ENCODE measurements around the gene ASB2.
A peak's percentile ranks its signal among the peaks of the same experiment; 100 is the strongest.

The ASB2 gene

GRCh38 chr14:93926873-93927799 lies 49.2 kb downstream of the ASB2 start, which contains the start of gene FAM181A:
Gene FAM181A, plus strand, starts transcription at chr14:93927344. Its CDS starts 942 bp downstream, at chr14:93928286.
- no peak for DNase-seq (ENCODE audit: low read depth in 2 of 2)

DNA sequence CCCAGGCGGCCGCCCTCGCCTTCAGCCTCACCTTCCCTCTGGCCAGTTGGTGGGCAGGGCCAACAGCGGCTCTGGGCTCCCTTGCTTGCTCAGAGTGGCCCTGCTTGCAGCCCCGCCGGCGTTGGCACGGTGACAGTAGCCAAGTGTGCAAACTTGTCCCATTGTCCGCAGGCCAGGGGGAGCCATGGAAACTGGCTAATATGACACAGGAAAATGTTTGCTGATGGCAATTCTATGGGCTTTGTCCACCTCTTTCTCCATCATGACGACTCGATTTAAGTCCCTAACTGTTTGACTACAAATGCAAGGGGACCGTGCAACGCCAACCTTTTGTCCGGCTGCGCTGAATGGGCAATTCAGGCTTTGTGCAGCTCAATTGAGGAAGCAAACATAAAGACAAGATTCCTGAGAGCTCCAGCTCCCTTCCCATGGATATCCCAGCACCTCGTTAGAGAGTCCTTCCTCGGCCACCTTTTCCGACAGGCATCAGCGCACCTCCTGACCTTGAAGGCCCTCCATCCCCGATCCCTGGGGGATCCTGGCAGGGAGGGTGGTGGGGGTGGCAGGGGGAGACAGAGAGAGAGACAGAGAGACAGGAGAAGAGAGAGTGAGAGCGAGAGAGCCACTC lies 50.0 kb downstream of the ASB2 start:
- DNase-seq (ENCODE audit: low read depth in 2 of 2), result no peak

GRCh38 chr14:93925374-93925895 lies 50.9 kb downstream of the ASB2 start:
- DNase-seq (ENCODE audit: low read depth in 2 of 2), result no peak

DNA sequence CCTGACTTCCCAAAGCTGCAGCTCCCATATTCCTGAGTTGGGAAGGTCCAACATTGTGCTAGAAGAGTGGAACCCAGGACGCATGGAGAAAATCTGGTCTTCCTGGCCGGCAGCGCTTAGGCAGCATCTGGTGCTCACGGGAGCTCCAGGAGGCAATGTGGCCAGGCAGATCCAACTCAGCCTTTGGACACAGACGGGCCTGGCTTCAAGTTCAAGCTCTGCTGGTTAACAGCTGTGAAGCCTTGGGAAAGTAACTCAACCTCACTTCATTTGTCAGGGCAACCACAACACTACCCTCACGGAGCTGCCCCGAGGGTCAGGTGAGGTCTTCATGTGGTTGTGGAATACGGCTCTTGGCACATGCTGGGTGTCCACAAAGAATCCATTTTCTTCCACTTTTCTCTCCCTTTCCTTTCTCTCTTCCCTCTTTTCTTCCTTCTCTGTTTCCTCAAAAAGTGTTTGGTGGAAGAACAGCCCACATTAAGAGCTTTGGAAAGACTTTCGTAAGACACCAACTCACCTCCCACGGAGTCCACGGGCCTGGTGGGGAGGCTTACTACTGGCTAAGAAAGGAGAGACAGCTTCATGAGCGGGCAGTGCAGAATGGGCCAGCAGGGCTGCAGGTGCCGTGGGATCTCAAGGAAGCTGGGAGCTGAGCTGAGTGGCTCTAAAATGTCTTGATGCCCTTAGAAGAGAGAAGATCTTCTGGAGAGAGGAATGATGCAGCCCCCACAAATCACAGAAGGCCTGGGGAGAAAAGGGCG lies 51.6 kb downstream of the ASB2 start:
- no peak for DNase-seq (ENCODE audit: low read depth in 2 of 2)

GRCh38 chr14:93923626-93924025 lies 52.7 kb downstream of the ASB2 start:
- DNase-seq (ENCODE audit: low read depth in 2 of 2), result no peak

GRCh38 chr14:93921001-93921806 lies 55.2 kb downstream of the ASB2 start:
- no peak for DNase-seq (ENCODE audit: low read depth in 2 of 2)

- DNase-seq (ENCODE audit: low read depth in 2 of 2), result no peak
Measured at GRCh38 chr14:93917141-93917540, 59.2 kb downstream of the ASB2 start.

DNA sequence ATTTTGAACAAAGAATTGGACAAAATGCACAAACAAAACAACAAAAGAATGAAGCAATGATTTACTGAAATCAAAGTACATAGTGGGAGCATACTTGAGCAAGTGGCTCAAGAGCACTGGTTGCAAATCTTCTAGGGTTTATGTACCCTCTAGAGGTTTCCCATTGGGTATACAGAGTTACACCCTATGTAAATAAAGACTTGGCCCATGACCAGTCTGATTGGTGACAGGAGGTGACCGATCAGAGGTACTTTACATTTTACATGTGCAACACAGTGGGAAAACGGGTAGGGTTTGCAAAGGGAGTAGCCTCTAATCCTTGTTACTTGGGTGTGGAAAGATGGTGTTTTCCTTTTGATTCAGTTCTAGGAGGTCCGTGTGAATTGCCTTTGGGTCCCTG lies 59.9 kb downstream of the ASB2 start:
- no peak for DNase-seq (ENCODE audit: low read depth in 2 of 2)

- no peak for DNase-seq (ENCODE audit: low read depth in 2 of 2)
Measured at GRCh38 chr14:93915800-93916199, 60.6 kb downstream of the ASB2 start.

DNA sequence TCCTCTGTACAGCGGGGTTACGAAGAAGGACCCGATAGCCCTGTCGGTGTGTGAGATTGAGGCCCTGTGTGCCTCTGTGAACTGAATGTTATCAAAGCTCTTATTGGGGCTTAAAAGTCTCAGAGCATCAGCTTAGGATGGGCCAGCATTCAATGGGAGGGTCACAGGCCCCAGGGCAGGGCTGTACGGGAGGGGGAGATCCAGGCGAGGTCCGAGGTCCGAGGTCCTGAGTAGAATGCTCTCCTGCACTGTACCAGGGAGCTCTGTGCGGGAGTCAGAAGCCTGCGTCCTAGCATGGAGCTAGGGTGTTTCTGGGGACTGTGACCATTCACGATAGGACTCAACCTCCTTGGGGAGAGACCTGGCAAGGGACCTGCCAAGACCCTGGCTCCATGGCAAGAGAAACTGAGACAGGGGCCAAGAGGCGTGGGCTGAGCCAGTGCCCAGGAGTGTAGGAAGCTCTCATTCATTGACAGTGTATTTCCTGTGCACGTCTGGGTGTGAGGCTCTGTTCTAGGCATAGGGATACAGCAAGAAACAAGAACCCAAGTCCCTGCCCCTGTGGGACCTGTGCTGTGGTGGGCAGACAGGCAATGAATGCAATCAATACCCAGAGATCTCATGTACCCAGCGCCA lies 61.2 kb downstream of the ASB2 start:
- no peak for DNase-seq (ENCODE audit: low read depth in 2 of 2)

GRCh38 chr14:93914278-93914677 lies 62.1 kb downstream of the ASB2 start:
- no peak for DNase-seq (ENCODE audit: low read depth in 2 of 2)

GRCh38 chr14:93912782-93913181 lies 63.6 kb downstream of the ASB2 start:
- DNase-seq (ENCODE audit: low read depth in 2 of 2), result no peak

DNA sequence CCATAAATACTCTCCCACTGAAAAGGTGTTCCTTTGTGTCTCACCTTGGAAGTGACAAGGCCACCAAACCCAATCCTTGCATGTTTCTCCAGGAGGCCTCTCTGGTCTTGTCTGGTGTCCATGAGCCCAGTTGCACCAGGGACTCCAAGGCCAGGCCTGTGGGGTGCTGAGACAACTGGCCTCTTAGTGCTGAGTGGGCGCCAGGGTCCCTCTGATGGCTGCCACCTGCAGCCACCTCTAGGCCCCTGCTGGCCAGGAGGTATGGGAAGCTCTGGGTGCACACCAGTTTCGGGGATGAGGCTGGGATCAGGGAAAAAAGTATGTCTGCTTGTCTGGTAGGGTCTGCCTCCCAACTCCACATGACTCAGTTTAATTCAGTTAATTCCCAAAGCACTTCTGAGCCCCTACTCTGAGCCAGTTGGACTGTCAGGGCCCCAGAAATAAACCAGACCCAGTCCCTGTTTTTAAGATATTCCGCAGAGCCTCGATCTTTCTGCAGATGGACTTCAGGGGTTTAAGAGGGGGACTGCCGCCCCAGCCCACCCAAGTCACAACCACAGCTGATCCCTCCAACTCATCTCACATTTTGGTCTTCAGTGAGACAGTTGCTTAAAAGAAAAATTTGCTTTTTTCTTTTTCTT lies 64.3 kb downstream of the ASB2 start:
- no peak for DNase-seq (ENCODE audit: low read depth in 2 of 2)

DNA sequence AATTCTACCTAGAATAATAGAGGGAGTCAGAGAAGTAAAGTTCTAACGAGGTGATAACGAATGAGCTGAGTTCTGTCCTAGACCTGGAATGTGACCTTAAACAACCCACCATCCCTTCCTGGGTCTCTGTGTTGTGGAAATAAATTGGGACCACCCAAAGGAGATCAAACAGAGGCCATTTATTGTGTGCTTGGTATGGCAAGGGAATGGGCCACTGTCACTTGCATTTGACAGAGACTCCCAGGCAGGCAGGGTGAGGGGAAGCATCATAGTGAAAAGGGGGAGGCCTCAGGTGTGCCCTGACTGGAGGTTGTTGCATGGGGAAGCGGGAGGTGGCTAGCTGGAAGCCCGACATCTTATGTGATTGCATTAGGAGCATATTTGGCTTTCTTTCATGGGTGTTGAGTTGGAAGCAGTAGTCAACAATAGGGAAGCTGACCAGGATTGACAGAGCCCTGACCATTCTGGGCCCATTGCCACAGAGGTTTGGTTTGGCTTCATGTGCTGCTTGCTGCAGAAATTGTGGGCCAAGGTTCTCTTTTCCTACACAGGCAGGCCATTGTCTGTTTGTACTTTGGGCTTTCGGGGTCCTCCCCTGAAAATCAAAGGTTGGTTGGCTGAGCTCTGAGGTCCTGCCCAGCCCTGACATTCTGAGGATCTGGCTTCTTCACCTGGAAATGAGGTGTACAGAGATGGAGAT lies 66.8 kb downstream of the ASB2 start:
- DNase-seq (ENCODE audit: low read depth in 2 of 2), result no peak

- DNase-seq (ENCODE audit: low read depth in 2 of 2), result peak in 1 of 2 donors; percentile 27
Measured at GRCh38 chr14:93906341-93907329, 69.7 kb downstream of the ASB2 start.

DNA sequence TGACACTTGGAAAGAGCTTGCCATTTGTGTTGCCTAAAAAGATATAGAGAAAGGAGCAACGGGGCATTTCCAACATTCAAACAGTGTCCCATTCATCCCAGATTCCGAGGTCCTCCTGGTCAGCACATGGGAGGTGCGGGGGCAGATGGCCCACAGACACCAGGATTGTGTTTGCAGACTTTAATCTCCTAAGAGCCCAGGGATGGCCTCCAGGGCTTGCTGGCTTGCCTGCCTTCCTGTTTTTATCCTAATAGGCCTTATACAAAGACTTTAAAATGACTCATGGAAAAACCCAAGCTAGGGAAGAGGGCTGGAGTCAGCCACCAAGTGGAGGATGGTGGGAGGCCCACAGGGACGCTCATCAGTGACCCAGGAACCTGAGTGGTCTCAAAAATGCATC lies 70.7 kb downstream of the ASB2 start:
- DNase-seq (ENCODE audit: low read depth in 2 of 2), result no peak

DNA sequence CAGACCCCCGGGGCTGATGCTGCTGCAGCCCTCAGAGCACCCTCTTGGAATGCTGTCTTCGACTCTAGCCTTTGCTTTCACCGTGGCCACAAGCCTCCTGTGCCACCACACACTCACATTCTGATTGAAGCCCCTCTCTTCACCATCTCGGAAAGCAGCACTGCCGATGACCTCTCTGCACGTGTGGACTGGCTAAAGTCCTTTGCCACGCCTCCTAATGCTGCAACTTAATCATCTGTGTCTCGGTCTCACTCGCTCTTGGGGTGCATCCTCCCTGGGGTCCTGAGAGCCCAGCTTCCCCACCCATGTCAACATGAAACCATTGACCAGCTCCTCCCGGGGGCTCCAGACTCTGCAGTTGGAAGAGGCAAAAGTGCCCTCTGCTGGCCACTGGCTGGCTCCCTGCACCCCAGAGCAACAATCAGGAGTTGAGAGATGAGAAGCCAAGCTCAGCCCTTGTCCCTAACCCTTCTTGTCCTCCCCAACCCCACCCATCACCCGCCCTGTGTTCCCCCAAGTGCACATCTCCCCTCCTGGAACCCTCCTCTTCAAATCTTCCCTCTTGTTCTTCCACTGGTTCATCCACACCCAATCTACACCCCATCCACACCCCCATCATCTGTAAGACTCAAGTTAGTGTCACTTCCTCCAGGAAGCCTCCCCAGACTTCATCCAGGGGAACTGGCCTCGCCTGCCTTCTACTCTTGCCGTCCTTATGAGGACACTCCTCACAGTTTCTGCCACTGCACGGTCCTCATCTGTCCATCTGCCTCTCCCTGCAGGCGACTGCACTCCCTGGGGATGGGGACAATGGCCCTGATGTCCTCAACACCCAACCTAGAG lies 72.8 kb downstream of the ASB2 start:
- no peak for DNase-seq (ENCODE audit: low read depth in 2 of 2)
